Keratinocyte (primary cell): ENCODE results near the gene NHSL1. TPM values are rescaled to one million over a fixed set of nuclear protein-coding genes. Genes with fewer than 3 reads are reported as not detected.

Experiments used
- DNase-seq: peaks from one replicate; pipeline ENCODE4 v3.0.0-alpha.2; 2011; ENCODE audit warnings: low read depth, missing footprints, low spot score
- FAIRE-seq: peaks from 2 replicates; lab custom pipeline; 2011; peaks lifted over from hg19 to GRCh38; lab: Jason Lieb, UNC
- H2AFZ ChIP-seq: 2 replicates; pipeline ENCODE4 v1.6.0; 2012; ENCODE audit warnings: low read length, control low read depth, inconsistent platforms; ENCODE audit not compliant: control insufficient read depth
- H3K27ac ChIP-seq: 2 replicates; pipeline ENCODE4 v1.5.1; 2011; ENCODE audit warnings: low read length; ENCODE audit not compliant: control insufficient read depth, insufficient read depth
- H3K27me3 ChIP-seq: 3 replicates; pipeline ENCODE4 v1.6.0; 2011; ENCODE audit warnings: low read length; ENCODE audit not compliant: control insufficient read depth, insufficient read depth; ENCODE audit errors: extremely low read depth
- H3K36me3 ChIP-seq, 2 experiments: 2 replicates in 1 of 2; 3 replicates in 1 of 2; pipeline ENCODE4 v1.5.1; 2011; ENCODE audit warnings: low read length in 2 of 2, mild to moderate bottlenecking in 1 of 2; ENCODE audit not compliant: control insufficient read depth in 2 of 2, insufficient read depth in 2 of 2; ENCODE audit errors: extremely low read depth in 1 of 2
- H3K4me1 ChIP-seq: 3 replicates; pipeline ENCODE4 v1.5.1; 2011; ENCODE audit warnings: low read length; ENCODE audit not compliant: control insufficient read depth, insufficient read depth; ENCODE audit errors: extremely low read depth
- H3K4me2 ChIP-seq: 3 replicates; pipeline ENCODE4 v1.6.0; 2011; ENCODE audit warnings: low read depth, low read length; ENCODE audit not compliant: control insufficient read depth, insufficient read depth; ENCODE audit errors: extremely low read depth
- H3K4me3 ChIP-seq, 3 experiments: fragments of 200-600 bp in 1 of 3; sonication (generic) in 1 of 3; 2 replicates in 2 of 3; 3 replicates in 1 of 3; pipeline ENCODE4 v1.5.1; 2011 to 2016; ENCODE audit warnings: low read length in 3 of 3, mild to moderate bottlenecking in 3 of 3, control low read depth in 2 of 3, inconsistent platforms in 1 of 3, low read depth in 1 of 3, mixed read lengths in 1 of 3, mixed run types in 1 of 3, moderate library complexity in 1 of 3; ENCODE audit not compliant: control insufficient read depth in 2 of 3, insufficient read depth in 2 of 3; ENCODE audit errors: extremely low read depth in 1 of 3
- H3K79me2 ChIP-seq: 2 replicates; pipeline ENCODE4 v1.6.0; 2012; ENCODE audit warnings: low read length; ENCODE audit not compliant: control insufficient read depth, insufficient read depth
- H3K9ac ChIP-seq: 3 replicates; pipeline ENCODE4 v1.6.0; 2011; ENCODE audit warnings: low read length; ENCODE audit not compliant: control insufficient read depth, insufficient read depth; ENCODE audit errors: extremely low read depth
- H3K9me1 ChIP-seq: 3 replicates; pipeline ENCODE4 v1.6.0; 2011; ENCODE audit warnings: low read length; ENCODE audit not compliant: control insufficient read depth, insufficient read depth; ENCODE audit errors: extremely low read depth
- H3K9me3 ChIP-seq: 2 replicates; pipeline ENCODE4 v1.5.1; 2012; ENCODE audit warnings: low read depth, low read length; ENCODE audit not compliant: control insufficient read depth
- H4K20me1 ChIP-seq: 3 replicates; pipeline ENCODE4 v1.6.0; 2011; ENCODE audit warnings: low read length; ENCODE audit not compliant: control insufficient read depth, insufficient read depth; ENCODE audit errors: extremely low read depth
- CTCF ChIP-seq, 3 experiments: IDR thresholded peaks in 1 of 3; conservative IDR thresholded peaks in 1 of 3; optimal IDR thresholded peaks in 1 of 3; 2 replicates in 2 of 3; 3 replicates in 1 of 3; pipeline versions ENCODE3 to v1.5.1; 2011; ENCODE audit warnings: low read length in 3 of 3, mild to moderate bottlenecking in 3 of 3, moderate library complexity in 2 of 3, control low read depth in 1 of 3, inconsistent platforms in 1 of 3; ENCODE audit not compliant: insufficient read depth in 2 of 3; ENCODE audit errors: extremely low read depth in 1 of 3
- EZH2 ChIP-seq: IDR thresholded peaks from one replicate; pipeline ENCODE4 v1.6.1; 2012; ENCODE audit warnings: inconsistent platforms, mild to moderate bottlenecking, low read length, moderate library complexity
- dilution Hi-C: fragments of 300-500 bp; cut with MboI; formaldehyde crosslinking; loops from one replicate; pipeline ENCODE4 v1.7.0; 2020; ENCODE audit warnings: low sequenced_read_pairs; ENCODE audit not compliant: extremely low pct_ligation_motif_present
- polyA plus RNA-seq, 5 experiments: library from polyadenylated mRNA; depleted of rRNA in 3 of 5; stranded (reverse) in 3 of 5; stranded (forward) in 1 of 5; unstranded in 1 of 5; fragments of >200 nt; gene quantifications; 1 replicate in 1 of 5; 2 replicates in 3 of 5; 3 replicates in 1 of 5; pipeline versions ENCODE4 v1.2.1 to v1.2.3, GENCODE V29; 2011 to 2012; ENCODE audit warnings: missing spikeins in 2 of 5, low read depth in 1 of 5, low replicate concordance in 1 of 5

The NHSL1 gene
- polyA plus RNA-seq, 1 donor (not counting 4 experiments of a cell fraction or from before 2014, with no cell fraction given) = 11.8 TPM

GRCh38 chr6:138520463-138520862 is 21.2 kb upstream of the NHSL1 start:
- Histone ChIP-seq H3K9me3 (no peaks in the 10 kb centered on the region), H3K79me2 (peaks cover 26% of the 10 kb centered on the region), H4K20me1 (no peaks in the 10 kb centered on the region), H2AFZ (no peak overlapping the region), H3K27ac (no peak overlapping the region), H3K9ac (no peak overlapping the region), H3K36me3 (peaks cover 0 to 6% of the 10 kb centered on the region in 2 experiments), H3K4me3 (no peak overlapping the region), H3K27me3 (no peaks in the 10 kb centered on the region), H3K4me2 (no peak overlapping the region), H3K9me1 (peaks cover 2% of the 10 kb centered on the region), H3K4me1 (peaks cover 6% of the 10 kb centered on the region)
- no peak for DNase-seq
- no peak for FAIRE-seq
- dilution Hi-C loops = no loop called here
- TF ChIP-seq CTCF (optimal IDR thresholded peaks at IDR 0.05 in 1 of 3, IDR thresholded peaks at IDR 0.05 in 1 of 3, conservative IDR thresholded peaks at IDR 0.05 in 1 of 3; ENCODE audit: extremely low read depth in 1 of 3, insufficient read depth in 2 of 3, low read length in 3 of 3) = peak in 2 of 3 experiments; percentile 8 to 34
- no peak for TF ChIP-seq EZH2

- Histone ChIP-seq H3K27ac (no peak overlapping the region), H3K9ac (no peak overlapping the region), H3K36me3 (peaks cover 0 to 6% of the 10 kb centered on the region in 2 experiments), H3K4me2 (no peak overlapping the region), H3K27me3 (no peaks in the 10 kb centered on the region), H3K9me1 (peaks cover 2% of the 10 kb centered on the region), H3K4me3 (no peak overlapping the region), H4K20me1 (no peaks in the 10 kb centered on the region), H3K9me3 (no peaks in the 10 kb centered on the region), H2AFZ (no peak overlapping the region), H3K4me1 (no peaks in the 10 kb centered on the region), H3K79me2 (peaks cover 40% of the 10 kb centered on the region)
- dilution Hi-C loops = no loop called here
- DNase-seq (no peak), FAIRE-seq (no peak)
- TF ChIP-seq EZH2 = no peak
- no peak for TF ChIP-seq CTCF (optimal IDR thresholded peaks at IDR 0.05 in 1 of 3, IDR thresholded peaks at IDR 0.05 in 1 of 3, conservative IDR thresholded peaks at IDR 0.05 in 1 of 3; ENCODE audit: extremely low read depth in 1 of 3, insufficient read depth in 2 of 3, low read length in 3 of 3)
Measured at GRCh38 chr6:138518054-138518453, 18.8 kb upstream of the NHSL1 start.
